GM21576 (cell line): ENCODE measurements around the gene FUT7.

Source experiments
- ATAC-seq: cut with Tn5 transposase; IDR thresholded peaks from one replicate; pipeline ENCODE4 v1.9.1; 2021; ENCODE audit warnings: mild to moderate bottlenecking, moderate library complexity; ENCODE audit not compliant: unreplicated experiment

Gene FUT7

GRCh38 chr9:137019891-137020683 is 11.8 kb downstream of the FUT7 start:
- ATAC-seq = no peak

DNA sequence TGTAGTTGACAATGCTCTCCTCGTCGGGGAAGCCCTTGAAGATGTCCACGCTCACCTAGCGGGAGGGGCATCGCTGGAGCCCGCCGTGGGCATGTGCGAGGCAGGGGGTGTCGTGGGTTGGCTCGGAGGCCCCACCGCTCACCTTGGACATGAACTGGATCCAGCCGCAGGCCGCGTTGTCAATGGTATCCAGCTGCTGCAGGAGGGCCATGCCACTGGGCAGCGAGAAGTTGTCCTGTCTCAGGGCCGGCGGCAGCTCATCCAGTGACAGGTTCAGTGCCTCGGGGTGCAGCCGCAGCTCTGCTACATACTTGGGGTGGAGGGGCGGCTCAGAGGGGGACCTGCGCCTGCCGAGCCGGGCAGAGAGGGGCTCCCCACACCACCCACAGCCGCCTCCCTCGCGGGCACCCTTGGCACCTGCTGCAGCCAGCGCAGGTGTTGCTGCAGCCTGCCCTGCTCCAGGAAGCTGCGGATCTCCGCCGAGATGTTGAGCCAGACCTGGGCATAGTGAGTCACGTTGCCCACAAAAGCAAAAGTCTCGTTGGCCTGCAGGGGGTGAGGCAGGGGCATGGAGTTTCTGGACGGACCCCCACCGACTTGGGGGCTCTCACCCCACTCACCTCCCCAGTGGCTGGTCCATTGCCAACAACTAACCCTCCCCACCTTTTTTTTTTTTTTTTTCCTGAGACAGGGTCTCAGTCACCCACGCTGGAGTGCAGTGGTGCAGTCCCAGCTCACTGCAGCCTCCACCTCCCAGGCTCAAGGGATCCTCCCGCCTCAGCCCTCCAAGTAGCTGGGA is 12.9 kb downstream of the FUT7 start:
- no peak for ATAC-seq

DNA sequence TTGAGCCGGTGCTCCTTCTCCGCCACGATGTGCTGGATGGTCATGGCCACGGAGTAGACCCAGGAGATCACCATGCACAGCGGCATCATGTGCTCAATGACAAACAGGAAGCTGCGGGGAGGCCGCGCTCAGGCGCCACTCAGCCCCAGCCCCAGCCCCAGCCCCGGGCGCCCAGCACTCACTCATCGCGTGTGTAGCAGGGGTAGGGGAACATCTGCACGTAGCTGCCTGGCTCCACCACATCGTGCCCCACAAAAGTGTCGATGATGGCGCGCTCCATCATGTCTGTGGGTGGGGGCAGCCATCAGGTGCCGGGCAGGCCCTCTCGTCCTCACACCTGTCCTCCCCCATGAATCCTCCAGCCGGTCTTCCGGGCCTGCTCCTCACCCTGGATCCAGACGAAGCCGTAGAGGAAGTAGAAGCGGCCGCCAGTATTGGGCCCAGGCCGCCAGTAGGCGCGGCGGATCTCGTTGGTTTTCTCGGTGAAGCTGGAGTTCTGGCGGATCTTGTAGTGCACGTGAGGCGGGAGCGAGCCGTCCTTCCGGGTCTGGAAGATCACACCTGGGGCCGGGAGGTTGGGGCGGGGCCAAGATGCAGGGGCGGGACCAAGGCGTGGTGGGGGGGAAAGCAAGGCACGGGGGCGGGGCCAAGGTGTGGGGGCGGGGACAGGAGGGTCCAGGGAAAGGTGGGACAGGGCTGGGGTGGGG is 13.9 kb downstream of the FUT7 start:
- ATAC-seq = no peak

DNA sequence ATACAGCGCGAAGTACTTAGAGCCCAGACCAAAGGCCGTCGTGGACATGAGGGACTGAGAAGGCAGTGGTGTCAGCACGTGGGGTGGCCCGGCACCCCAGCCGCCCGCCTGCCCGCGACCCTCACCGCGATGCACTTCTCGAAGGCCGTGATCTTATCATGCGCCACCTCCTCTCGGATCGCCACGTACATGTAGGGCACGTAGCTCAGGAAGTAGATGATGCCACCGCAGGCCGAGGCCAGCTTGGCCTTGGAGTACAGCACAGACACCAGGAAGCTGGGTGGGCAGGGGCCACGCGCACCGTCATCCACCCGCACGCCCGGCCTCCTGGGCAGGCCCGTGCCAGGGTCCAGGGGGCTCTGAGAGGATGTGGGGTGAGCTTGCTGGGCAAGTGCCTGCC is 14.8 kb downstream of the FUT7 start:
- ATAC-seq = no peak

GRCh38 chr9:137016436-137016835 is 15.5 kb downstream of the FUT7 start:
- ATAC-seq = no peak

DNA sequence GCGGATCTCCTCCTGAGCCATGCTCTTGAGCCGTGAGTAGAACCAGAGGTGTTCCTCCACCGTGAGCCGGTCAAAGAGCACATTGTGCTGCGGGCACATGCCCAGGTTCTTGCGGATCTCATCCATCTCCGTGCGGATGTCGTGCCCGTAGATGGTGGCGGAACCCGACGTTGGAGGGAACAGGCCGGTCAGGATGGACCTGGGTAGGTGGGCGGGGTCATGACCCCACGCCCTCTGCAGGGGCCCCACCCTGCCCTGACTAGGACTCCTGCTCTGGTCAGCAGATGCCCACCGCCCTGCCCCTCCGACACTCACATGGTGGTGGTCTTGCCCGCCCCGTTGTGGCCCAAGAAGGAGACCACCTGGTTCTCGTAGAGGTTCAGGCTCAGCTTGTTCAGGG is 15.9 kb downstream of the FUT7 start:
- no peak for ATAC-seq

- ATAC-seq = no peak
Observed at GRCh38 chr9:137015540-137015930, 16.4 kb downstream of the FUT7 start.

- no peak for ATAC-seq
Observed at GRCh38 chr9:137014776-137015539, 16.9 kb downstream of the FUT7 start.

DNA sequence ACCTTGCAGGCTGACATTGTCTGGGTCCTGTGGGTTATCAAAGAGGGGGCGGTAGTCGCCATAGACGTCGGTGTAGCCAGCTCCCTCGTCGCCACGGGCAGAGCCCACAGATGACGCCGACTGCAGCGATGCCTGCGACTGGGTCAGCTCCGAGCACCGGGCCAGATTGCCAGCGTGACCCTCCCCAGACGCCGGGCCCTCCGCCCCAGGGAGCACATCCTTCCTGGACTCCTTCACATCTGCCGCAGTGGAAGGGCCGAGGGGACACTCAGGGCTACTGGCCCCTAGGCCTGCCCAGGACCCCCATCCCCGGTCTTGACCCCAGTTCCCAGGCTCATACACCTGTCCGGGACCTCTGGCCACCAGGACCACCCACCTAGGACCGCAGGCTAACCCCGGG is 17.7 kb downstream of the FUT7 start:
- ATAC-seq = no peak

DNA sequence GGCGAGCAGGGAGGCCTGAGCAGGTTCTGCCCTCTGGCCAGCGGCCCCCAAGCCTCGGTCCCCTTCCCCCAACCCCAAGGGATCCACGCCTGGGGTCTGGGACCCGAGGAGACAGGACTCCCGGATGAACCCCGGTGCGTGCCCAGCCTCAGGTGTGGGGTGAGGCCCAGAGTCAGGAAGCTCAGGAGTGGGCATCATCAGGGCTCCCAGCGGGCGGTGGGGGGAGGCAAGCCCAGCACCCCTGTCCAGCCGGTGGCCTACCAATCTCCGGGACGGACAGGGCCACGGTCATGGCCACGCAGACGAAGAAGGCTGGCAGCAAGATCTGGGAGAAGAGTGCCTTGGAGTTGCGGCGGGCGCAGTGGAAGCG is 18.3 kb downstream of the FUT7 start:
- no peak for ATAC-seq

DNA sequence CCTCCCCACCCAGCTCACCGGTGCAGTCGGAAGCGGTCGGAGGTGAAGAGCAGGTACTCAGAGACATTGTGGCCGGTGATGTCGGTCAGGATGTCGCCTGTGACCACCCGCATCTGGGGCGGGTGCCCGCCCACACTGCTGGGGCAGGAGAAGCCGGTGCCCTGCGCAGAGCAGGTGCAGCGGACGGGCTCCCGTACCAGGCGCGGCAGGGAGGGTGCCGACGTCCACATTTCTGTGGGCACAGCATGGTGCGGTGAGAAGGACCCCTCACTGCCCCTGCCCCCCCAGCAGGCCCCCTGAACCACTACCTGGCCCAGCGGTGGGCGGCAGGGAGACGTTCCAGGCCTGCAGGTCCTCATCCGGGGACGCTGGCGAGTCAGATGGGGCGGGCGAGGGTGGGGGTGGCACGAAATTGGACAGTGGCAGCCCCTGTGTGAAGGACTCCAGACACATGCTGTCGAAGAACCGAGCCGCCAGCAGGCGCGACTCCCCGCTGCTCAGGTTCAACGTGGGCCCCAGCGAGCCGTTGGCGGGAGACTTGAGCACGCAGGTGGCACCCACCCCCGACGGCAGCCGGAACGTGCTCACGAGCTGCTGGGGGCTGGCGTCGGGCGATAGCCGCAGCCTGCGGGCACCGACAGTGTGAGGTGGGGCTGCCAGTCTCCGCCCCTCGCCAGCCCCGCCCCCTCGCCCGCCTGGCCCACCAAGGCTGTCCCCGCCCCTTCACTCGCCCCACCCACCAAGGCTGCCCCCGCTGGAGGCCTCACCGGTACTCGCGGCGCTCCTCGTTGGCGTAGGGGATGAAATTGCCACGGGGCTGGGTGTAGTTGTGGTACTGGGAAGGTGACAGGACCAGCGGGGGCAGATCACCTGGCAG is 19.0 kb downstream of the FUT7 start:
- ATAC-seq = no peak

GRCh38 chr9:137011907-137012675 is 19.8 kb downstream of the FUT7 start:
- ATAC-seq = no peak

- ATAC-seq = no peak
Observed at GRCh38 chr9:137011156-137011555, 20.7 kb downstream of the FUT7 start.

GRCh38 chr9:137009938-137010732 is 21.8 kb downstream of the FUT7 start:
- ATAC-seq = no peak

DNA sequence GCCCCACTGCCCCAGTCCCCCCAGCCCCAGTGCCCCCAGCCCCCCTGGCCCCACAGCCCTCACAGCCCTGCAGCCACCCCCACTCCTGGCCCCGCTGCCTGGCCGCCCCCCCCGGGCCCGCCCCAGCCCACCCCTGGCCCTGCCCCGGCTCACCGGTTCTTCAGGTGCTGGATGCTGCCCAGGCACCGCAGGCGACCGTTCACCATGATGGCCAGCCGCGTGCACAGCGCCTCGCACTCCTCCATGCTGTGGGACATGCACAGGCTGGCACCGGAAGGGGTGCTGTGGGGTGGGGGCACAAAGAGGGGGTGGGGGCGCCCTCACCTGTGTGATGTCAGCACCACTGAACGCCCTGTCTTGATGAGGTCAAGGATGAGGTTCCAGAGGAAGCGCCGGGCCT is 22.7 kb downstream of the FUT7 start:
- no peak for ATAC-seq

DNA sequence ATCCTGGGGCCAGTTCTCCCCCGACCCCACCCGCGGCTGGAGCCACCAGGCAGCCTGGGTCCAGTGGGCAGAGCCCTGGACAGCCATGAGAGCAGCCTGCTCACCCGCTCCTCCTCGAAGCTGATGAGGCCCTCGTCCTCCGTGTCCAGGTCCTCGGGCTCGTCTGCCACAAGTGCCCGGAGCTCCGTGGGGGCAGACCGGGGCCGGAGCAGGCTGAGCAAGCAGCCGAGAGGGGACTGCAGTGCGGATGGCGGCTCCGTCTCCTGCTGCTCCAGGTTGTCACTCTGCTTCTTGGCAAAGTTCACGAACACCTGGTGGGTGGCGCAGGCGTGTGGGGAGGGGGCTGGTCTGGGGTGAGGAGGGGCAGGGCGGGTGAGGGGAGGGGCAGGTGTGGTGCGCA is 23.6 kb downstream of the FUT7 start:
- ATAC-seq = no peak

DNA sequence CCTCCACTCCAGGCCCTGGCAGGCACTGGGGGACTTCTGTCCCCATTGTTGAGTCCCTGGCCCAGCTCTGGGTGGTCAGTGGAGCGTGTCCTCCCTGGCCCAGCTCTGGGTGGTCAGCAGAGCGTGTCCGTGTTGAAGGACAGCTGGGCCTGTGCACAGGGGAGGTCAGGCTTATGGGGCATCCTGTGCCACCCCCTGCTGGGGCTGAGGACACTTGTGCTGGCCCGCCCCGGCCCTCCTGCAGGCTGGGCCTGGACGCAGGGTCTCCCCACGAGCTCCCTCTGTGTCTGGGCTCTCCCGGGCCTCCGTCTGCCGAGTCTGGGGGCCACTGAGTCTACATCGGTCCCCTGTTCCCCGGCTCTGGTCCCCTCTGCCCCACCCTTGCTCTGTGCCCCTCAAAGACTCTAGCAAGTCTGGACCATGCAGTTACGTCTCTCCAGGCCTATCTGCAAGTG is 24.0 kb downstream of the FUT7 start:
- no peak for ATAC-seq

- ATAC-seq = no peak
Observed at GRCh38 chr9:137007108-137007815, 24.6 kb downstream of the FUT7 start.
